GM19193 (cell line): Measurements from ENCODE around the gene CHERP.

Experiments used
- POLR2A ChIP-seq: IDR thresholded peaks from 4 replicates; pipeline ENCODE4 v1.6.1; 2011; ENCODE audit not compliant: insufficient read depth, insufficient read length; ENCODE audit errors: extremely low read depth

CHERP gene

GRCh38 chr19:16532440-16533234 lies 9.6 kb downstream of the CHERP start:
- no peak for TF ChIP-seq POLR2A

- peak; percentile 8 for TF ChIP-seq POLR2A
Observed at GRCh38 chr19:16531380-16531669, 10.9 kb downstream of the CHERP start.

GRCh38 chr19:16530540-16531379 lies 11.5 kb downstream of the CHERP start:
- peak; percentile 3 for TF ChIP-seq POLR2A

- TF ChIP-seq POLR2A = no peak
Observed at GRCh38 chr19:16529466-16530144, 12.6 kb downstream of the CHERP start.

- no peak for TF ChIP-seq POLR2A
Observed at GRCh38 chr19:16527971-16528521, 14.2 kb downstream of the CHERP start.

- TF ChIP-seq POLR2A = no peak
Observed at GRCh38 chr19:16527334-16527935, 14.8 kb downstream of the CHERP start.

GRCh38 chr19:16525751-16526481 lies 16.3 kb downstream of the CHERP start:
- no peak for TF ChIP-seq POLR2A

GRCh38 chr19:16524991-16525734 lies 17.1 kb downstream of the CHERP start:
- TF ChIP-seq POLR2A = no peak

GRCh38 chr19:16522559-16523377 lies 19.5 kb downstream of the CHERP start:
- TF ChIP-seq POLR2A = no peak

- TF ChIP-seq POLR2A = no peak
Observed at GRCh38 chr19:16521715-16522289, 20.4 kb downstream of the CHERP start.

GRCh38 chr19:16520986-16521624 lies 21.1 kb downstream of the CHERP start:
- TF ChIP-seq POLR2A = no peak
